GM23338 (cell line): Measurements from ENCODE around the gene HECTD1.

Experiments
- CREB1 ChIP-seq: fragments of 250-450 bp; sonication (Bioruptor Pico); IDR thresholded peaks from 2 replicates; pipeline ENCODE4 v1.5.0; 2020; ENCODE audit warnings: low read depth, mild to moderate bottlenecking, moderate library complexity
- EZH2 ChIP-seq: fragments of 200-600 bp; sonication (generic); IDR thresholded peaks from one replicate; pipeline ENCODE4 v1.8.0; 2017; ENCODE audit warnings: antibody characterized with exemption, mild to moderate bottlenecking, low read depth; ENCODE audit not compliant: unreplicated experiment
- EZH2phosphoT487 ChIP-seq: fragments of 200-600 bp; sonication (generic); IDR thresholded peaks from one replicate; pipeline ENCODE4 v1.8.1; 2018; ENCODE audit warnings: antibody characterized with exemption; ENCODE audit not compliant: unreplicated experiment
- JUNB ChIP-seq: IDR thresholded peaks from one replicate; pipeline ENCODE4 v1.6.1; 2016; ENCODE audit warnings: antibody characterized with exemption; ENCODE audit not compliant: unreplicated experiment
- POLR2AphosphoS5 ChIP-seq: IDR thresholded peaks from 2 replicates; pipeline ENCODE4 v1.6.1; 2016; ENCODE audit warnings: antibody characterized with exemption, low read depth
- STAT1 ChIP-seq: IDR thresholded peaks from one replicate; pipeline ENCODE4 v1.6.1; 2016; ENCODE audit warnings: antibody characterized with exemption; ENCODE audit not compliant: unreplicated experiment
- ZNF331 ChIP-seq: fragments of 250-450 bp; sonication (Bioruptor Pico); IDR thresholded peaks from 2 replicates; pipeline ENCODE4 v1.5.0; 2020; ENCODE audit warnings: low read depth, mild to moderate bottlenecking, moderate library complexity
- TF ChIP-seq, protein P1 (sequence below), 2 experiments: fragments of 200-600 bp in 1 of 2; sonication (generic) in 1 of 2; conservative IDR thresholded peaks; 2 replicates each; pipeline versions ENCODE4 v1.5.1 to v1.6.1; 2016 to 2017; ENCODE audit warnings: antibody characterized with exemption in 2 of 2, low read depth in 2 of 2, mild to moderate bottlenecking in 2 of 2, moderate library complexity in 1 of 2
- TF ChIP-seq, protein P2 (sequence below): IDR thresholded peaks from one replicate; pipeline ENCODE4 v1.6.1; 2018; ENCODE audit warnings: antibody characterized with exemption; ENCODE audit not compliant: unreplicated experiment
- TF ChIP-seq, protein P3 (sequence below): IDR thresholded peaks from 2 replicates; pipeline ENCODE4 v1.6.1; 2016; ENCODE audit warnings: antibody characterized with exemption

DNA sequence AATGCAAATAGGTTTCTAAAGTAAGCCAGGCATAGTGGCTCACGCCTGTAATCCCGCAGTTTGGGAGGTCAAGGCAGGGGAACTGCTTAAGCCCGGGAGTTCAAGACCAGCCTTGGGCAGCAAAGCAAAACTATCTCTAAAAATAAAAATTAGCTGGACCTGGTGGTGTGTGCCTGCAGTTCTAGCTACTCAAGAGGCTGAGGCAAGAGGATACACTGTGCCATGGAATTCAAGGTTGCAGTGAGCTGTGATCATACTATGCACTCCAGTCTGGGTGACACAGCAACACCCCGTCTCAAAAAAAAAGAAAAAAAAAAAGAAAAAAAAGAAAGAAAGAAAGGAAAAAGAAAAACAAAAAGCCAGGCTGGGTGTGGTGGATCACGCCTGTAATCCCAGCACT lies 46.3 kb downstream of the HECTD1 start:
- TF ChIP-seq EZH2 (no peak), JUNB (no peak), CREB1 (no peak), POLR2AphosphoS5 (no peak), EZH2phosphoT487 (no peak), STAT1 (no peak), ZNF331 (CRISPR knock-in tag) (no peak)
- TF ChIP-seq, protein P1, sequence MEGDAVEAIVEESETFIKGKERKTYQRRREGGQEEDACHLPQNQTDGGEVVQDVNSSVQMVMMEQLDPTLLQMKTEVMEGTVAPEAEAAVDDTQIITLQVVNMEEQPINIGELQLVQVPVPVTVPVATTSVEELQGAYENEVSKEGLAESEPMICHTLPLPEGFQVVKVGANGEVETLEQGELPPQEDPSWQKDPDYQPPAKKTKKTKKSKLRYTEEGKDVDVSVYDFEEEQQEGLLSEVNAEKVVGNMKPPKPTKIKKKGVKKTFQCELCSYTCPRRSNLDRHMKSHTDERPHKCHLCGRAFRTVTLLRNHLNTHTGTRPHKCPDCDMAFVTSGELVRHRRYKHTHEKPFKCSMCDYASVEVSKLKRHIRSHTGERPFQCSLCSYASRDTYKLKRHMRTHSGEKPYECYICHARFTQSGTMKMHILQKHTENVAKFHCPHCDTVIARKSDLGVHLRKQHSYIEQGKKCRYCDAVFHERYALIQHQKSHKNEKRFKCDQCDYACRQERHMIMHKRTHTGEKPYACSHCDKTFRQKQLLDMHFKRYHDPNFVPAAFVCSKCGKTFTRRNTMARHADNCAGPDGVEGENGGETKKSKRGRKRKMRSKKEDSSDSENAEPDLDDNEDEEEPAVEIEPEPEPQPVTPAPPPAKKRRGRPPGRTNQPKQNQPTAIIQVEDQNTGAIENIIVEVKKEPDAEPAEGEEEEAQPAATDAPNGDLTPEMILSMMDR (conservative IDR thresholded peaks at IDR 0.05; ENCODE audit: low read depth in 2 of 2), result no peak
- TF ChIP-seq, protein P2, sequence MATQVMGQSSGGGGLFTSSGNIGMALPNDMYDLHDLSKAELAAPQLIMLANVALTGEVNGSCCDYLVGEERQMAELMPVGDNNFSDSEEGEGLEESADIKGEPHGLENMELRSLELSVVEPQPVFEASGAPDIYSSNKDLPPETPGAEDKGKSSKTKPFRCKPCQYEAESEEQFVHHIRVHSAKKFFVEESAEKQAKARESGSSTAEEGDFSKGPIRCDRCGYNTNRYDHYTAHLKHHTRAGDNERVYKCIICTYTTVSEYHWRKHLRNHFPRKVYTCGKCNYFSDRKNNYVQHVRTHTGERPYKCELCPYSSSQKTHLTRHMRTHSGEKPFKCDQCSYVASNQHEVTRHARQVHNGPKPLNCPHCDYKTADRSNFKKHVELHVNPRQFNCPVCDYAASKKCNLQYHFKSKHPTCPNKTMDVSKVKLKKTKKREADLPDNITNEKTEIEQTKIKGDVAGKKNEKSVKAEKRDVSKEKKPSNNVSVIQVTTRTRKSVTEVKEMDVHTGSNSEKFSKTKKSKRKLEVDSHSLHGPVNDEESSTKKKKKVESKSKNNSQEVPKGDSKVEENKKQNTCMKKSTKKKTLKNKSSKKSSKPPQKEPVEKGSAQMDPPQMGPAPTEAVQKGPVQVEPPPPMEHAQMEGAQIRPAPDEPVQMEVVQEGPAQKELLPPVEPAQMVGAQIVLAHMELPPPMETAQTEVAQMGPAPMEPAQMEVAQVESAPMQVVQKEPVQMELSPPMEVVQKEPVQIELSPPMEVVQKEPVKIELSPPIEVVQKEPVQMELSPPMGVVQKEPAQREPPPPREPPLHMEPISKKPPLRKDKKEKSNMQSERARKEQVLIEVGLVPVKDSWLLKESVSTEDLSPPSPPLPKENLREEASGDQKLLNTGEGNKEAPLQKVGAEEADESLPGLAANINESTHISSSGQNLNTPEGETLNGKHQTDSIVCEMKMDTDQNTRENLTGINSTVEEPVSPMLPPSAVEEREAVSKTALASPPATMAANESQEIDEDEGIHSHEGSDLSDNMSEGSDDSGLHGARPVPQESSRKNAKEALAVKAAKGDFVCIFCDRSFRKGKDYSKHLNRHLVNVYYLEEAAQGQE, result no peak
- TF ChIP-seq, protein P3, sequence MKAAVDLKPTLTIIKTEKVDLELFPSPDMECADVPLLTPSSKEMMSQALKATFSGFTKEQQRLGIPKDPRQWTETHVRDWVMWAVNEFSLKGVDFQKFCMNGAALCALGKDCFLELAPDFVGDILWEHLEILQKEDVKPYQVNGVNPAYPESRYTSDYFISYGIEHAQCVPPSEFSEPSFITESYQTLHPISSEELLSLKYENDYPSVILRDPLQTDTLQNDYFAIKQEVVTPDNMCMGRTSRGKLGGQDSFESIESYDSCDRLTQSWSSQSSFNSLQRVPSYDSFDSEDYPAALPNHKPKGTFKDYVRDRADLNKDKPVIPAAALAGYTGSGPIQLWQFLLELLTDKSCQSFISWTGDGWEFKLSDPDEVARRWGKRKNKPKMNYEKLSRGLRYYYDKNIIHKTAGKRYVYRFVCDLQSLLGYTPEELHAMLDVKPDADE, result no peak
